ENCODE results near the gene ESR2. TPM values are rescaled to one million over a fixed set of nuclear protein-coding genes. Genes with fewer than 3 reads are reported as not detected.
A peak's percentile ranks its signal among the peaks of the same experiment; 100 is the strongest.

The ESR2 gene
- total and polyA plus RNA-seq, 2 donors (not counting 3 experiments of a cell fraction or from before 2014, with no cell fraction given) = 0.10 to 0.58 TPM

DNA sequence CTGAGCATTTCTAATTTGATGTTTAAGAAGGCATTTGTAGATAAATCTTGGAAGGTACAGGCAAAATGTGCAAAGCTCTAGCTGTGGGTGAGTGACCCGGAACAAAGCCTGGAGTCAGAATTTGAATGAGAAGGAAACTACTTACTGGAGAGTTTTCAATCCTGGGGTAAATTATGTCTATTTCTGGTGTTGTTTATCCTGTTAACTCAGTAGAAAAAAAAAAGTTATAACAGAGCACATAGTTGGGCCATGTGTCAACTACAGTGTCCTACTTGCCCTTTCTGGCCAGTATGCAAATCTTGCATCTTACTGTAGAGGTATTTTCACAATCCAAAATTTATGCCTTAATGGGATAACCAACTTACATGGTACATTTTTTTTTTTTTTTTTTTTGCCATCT is 259.0 kb downstream of the ESR2 start:
- TF ChIP-seq POLR2A (IDR thresholded peaks at IDR 0.05; ENCODE audit: low read depth, low read length) = no peak
- no peak for TF ChIP-seq POLR2AphosphoS5 (IDR thresholded peaks at IDR 0.05; ENCODE audit: insufficient read depth, low read depth, low read length)
- no peak for TF ChIP-seq JUN (IDR thresholded peaks at IDR 0.05; ENCODE audit: borderline replicate concordance, insufficient read depth, insufficient read length, low read depth)
- TF ChIP-seq GATA2 (IDR thresholded peaks at IDR 0.05; ENCODE audit: insufficient read depth, insufficient read length, low read depth, low read length) = no peak
- TF ChIP-seq, protein P1, sequence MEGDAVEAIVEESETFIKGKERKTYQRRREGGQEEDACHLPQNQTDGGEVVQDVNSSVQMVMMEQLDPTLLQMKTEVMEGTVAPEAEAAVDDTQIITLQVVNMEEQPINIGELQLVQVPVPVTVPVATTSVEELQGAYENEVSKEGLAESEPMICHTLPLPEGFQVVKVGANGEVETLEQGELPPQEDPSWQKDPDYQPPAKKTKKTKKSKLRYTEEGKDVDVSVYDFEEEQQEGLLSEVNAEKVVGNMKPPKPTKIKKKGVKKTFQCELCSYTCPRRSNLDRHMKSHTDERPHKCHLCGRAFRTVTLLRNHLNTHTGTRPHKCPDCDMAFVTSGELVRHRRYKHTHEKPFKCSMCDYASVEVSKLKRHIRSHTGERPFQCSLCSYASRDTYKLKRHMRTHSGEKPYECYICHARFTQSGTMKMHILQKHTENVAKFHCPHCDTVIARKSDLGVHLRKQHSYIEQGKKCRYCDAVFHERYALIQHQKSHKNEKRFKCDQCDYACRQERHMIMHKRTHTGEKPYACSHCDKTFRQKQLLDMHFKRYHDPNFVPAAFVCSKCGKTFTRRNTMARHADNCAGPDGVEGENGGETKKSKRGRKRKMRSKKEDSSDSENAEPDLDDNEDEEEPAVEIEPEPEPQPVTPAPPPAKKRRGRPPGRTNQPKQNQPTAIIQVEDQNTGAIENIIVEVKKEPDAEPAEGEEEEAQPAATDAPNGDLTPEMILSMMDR (IDR thresholded peaks at IDR 0.05; ENCODE audit: extremely low read depth in 1 of 2, insufficient read depth in 1 of 2, low read depth in 1 of 2, low read length in 2 of 2) = no peak
- no peak for TF ChIP-seq MYC (IDR thresholded peaks at IDR 0.05; ENCODE audit: low read depth, low read length)
- TF ChIP-seq, protein P2, sequence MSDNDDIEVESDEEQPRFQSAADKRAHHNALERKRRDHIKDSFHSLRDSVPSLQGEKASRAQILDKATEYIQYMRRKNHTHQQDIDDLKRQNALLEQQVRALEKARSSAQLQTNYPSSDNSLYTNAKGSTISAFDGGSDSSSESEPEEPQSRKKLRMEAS (IDR thresholded peaks at IDR 0.05; ENCODE audit: insufficient read depth, insufficient read length) = no peak
- no peak for TF ChIP-seq FOS (IDR thresholded peaks at IDR 0.05; ENCODE audit: borderline replicate concordance, insufficient read depth, low read length)
- TF ChIP-seq EZH2 (IDR thresholded peaks at IDR 0.05; ENCODE audit: borderline replicate concordance, low read depth, low read length, severe bottlenecking) = no peak
- peaks cover 0 to 4% of the 10 kb centered on the region in 2 experiments for H3K36me3 ChIP-seq (ENCODE audit: control insufficient read depth in 2 of 2, extremely low read depth in 1 of 2, insufficient read depth in 2 of 2, low read length in 2 of 2)
- no peak overlapping the region for H3K4me3 ChIP-seq (replicated peaks in 1 of 3; ENCODE audit: insufficient read depth in 1 of 3, low read depth in 1 of 3, low read length in 3 of 3)
- dilution Hi-C loops (cut with MboI; ENCODE audit: extremely low pct_ligation_motif_present, low sequenced_read_pairs) = no loop called here
- H3K4me2 ChIP-seq (ENCODE audit: insufficient read depth, low read length) = no peak overlapping the region
- no peaks in the 10 kb centered on the region for H3K79me2 ChIP-seq (ENCODE audit: control insufficient read depth, insufficient read depth, low read length)
- no peak overlapping the region for H3K27ac ChIP-seq (ENCODE audit: insufficient read depth, low read depth, low read length)
- BruUV-seq (replicated peaks) = no TSS peak
- ChIA-PET POLR2A (interaction anchor here (0.6 kb wide), 1 partner anchor 115 kb away, joined by 11 read pairs; no protein-coding TSS in a partner anchor), CTCF (interaction anchor here (1.2 kb wide), 1 partner anchor 268 kb away, joined by 4 read pairs; no protein-coding TSS in a partner anchor)
- H3K27me3 ChIP-seq (ENCODE audit: control insufficient read depth in 2 of 2, insufficient read depth in 2 of 2, low read length in 2 of 2) = no peaks in the 10 kb centered on the region
- DNase-seq (ENCODE audit: low read depth, low spot score) = no peak
- FAIRE-seq = no peak
- H4K20me1 ChIP-seq (replicated peaks; ENCODE audit: control insufficient read depth, extremely low read depth, insufficient read depth, low read length) = no peaks in the 10 kb centered on the region
- H3K9me3 ChIP-seq (replicated peaks; ENCODE audit: control insufficient read depth, insufficient read depth, low read length) = no peaks in the 10 kb centered on the region
- intact Hi-C loops (cut with micrococcal nuclease) = no loop called here
- H2AFZ ChIP-seq (ENCODE audit: low read depth, low read length) = no peak overlapping the region
- no peaks in the 10 kb centered on the region for H3K9me1 ChIP-seq (replicated peaks; ENCODE audit: control insufficient read depth, extremely low read depth, insufficient read depth, low read length)
- no peak overlapping the region for H3K9ac ChIP-seq (replicated peaks; ENCODE audit: extremely low read depth, insufficient read depth, low read length)
- H3K4me1 ChIP-seq (ENCODE audit: control insufficient read depth, extremely low read depth, insufficient read depth, low read length) = no peaks in the 10 kb centered on the region

MicroRNAs encoded within 50 kb of the gene (microRNA counts, 767-probe panel; counts per million panel counts)
- microRNA hsa-miR-548h-5p = 723 counts per million, percentile 96 among the panel's probes with 10 or more counts

Small RNA genes lying within 50 kb of the gene (microRNA-seq; reads per million reads assigned to microRNA genes)
- gene MIR548H1 (ENCODE audit: borderline number of aligned reads, borderline replicate concordance) = not detected

Small RNA genes lying within 50 kb of the gene (small RNA-seq; reads per million reads assigned to genes)
- gene MIR548H1 (ENCODE audit: insufficient read depth, insufficient read length, low read depth, low replicate concordance) = not detected

Other genes with a start within 250 kb of the ESR2 start
- 104 and 114 TPM in 2 replicates for gene MTHFD1, start 94.0 kb upstream of the ESR2 start, total RNA-seq
- gene MTHFD1, start 94.0 kb upstream of the ESR2 start, polyA plus RNA-seq = 18.9 and 26.3 TPM in 2 replicates
- 0.75 and 1.1 TPM in 2 replicates for gene AKAP5, start 171.1 kb upstream of the ESR2 start, total RNA-seq
- 0.06 and 0.10 TPM in 2 replicates for gene AKAP5, start 171.1 kb upstream of the ESR2 start, polyA plus RNA-seq
- 6.4 and 7.7 TPM in 2 replicates for gene ZBTB25, start 209.5 kb upstream of the ESR2 start, total RNA-seq
- 3.2 and 3.7 TPM in 2 replicates for gene ZBTB25, start 209.5 kb upstream of the ESR2 start, polyA plus RNA-seq
- gene ZBTB1, start 210.4 kb upstream of the ESR2 start, total RNA-seq = 32.2 and 32.5 TPM in 2 replicates
- gene ZBTB1, start 210.4 kb upstream of the ESR2 start, polyA plus RNA-seq = 9.7 and 12.4 TPM in 2 replicates
- 8.2 and 11.4 TPM in 2 replicates for gene HSPA2, start 246.4 kb upstream of the ESR2 start, total RNA-seq
- gene HSPA2, start 246.4 kb upstream of the ESR2 start, polyA plus RNA-seq = 5.3 and 5.6 TPM in 2 replicates